Activated CD4-positive, alpha-beta T cell treated with anti-CD3 and anti-CD28 coated beads for 48 hours (primary cell): ENCODE data around the gene TEDDM1.

Source experiments
- DNase-seq: peaks from one replicate; pipeline ENCODE4 v3.0.0-alpha.2; 2020

The TEDDM1 gene

GRCh38 chr1:182406012-182406411 is 5.5 kb upstream of the TEDDM1 start:
- no peak for DNase-seq

DNA sequence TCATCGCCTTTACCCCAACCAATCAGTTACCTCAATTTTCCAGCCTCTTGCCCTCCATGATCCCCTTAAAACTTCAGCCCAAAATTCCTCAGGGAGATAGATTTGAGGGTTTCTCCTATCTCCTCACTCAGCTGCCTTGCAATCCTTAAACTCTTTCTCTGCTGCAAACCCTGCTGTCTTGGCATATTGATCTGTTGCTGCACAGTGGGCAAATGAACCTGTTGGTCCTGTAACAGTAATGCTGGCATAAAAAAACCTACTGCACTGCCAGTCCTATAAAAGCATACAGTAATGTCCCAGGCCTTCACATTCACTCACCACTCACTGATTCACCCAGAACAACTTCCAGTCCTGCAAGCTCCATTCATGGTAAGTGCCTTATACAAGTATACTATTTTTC is 5.1 kb upstream of the TEDDM1 start:
- DNase-seq: no peak

GRCh38 chr1:182404781-182405180 is 4.3 kb upstream of the TEDDM1 start:
- DNase-seq: no peak

DNA sequence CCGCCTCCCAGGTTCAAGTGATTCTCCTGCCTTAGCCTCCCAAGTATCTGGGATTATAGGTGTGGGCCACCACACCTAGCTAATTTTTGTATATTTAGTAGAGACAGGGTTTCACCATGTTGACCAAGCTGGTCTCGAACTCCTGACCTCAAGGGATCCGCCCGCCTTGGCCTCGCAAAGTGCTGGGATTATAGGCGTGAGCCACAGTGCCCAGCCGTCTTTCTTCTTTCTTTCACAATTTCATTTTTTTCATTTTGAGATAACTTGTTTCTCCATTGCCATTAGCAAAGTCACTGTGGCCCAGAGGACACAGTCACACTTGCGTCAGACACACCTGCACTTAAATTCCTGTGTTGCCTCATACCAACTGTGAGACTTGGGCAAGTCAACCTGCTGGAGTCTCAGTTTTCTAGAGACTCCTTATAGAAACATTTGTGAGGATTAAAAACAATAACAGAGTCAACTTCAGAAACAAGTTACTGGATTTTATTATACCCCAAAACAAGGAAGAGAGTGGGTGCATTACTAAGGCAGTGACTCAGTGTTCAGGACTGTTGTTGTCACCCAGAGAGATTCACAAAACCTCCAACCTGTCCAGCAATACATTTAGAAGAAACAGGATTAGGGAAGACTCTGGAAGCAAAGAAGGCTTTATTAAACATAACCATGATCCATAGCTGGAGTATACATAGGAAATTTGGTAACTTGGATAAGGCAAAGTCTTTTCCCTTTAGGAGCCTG is 2.6 kb downstream of the TEDDM1 start:
- no peak for DNase-seq

DNA sequence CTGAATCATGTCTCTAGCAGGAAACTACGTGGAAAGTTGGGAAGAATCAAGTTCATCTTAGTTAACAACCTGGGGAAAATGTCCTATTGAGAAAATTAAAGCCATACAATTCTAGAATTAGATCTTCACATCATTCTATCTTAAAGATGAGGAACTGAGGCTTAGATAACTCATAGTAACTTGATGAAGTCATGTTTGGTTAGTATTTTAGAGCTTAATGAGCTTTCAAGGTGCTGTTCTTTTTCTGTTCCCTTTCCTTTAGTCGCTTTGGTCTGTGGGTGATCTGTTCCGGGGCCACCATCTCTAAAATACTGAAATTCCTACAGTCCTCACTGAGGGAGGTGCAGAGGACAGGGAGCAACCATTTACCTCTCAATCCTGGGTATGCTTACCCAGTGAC is 4.6 kb downstream of the TEDDM1 start:
- DNase-seq: no peak

- DNase-seq: no peak
Measured at GRCh38 chr1:182394055-182394775, 6.3 kb downstream of the TEDDM1 start.

DNA sequence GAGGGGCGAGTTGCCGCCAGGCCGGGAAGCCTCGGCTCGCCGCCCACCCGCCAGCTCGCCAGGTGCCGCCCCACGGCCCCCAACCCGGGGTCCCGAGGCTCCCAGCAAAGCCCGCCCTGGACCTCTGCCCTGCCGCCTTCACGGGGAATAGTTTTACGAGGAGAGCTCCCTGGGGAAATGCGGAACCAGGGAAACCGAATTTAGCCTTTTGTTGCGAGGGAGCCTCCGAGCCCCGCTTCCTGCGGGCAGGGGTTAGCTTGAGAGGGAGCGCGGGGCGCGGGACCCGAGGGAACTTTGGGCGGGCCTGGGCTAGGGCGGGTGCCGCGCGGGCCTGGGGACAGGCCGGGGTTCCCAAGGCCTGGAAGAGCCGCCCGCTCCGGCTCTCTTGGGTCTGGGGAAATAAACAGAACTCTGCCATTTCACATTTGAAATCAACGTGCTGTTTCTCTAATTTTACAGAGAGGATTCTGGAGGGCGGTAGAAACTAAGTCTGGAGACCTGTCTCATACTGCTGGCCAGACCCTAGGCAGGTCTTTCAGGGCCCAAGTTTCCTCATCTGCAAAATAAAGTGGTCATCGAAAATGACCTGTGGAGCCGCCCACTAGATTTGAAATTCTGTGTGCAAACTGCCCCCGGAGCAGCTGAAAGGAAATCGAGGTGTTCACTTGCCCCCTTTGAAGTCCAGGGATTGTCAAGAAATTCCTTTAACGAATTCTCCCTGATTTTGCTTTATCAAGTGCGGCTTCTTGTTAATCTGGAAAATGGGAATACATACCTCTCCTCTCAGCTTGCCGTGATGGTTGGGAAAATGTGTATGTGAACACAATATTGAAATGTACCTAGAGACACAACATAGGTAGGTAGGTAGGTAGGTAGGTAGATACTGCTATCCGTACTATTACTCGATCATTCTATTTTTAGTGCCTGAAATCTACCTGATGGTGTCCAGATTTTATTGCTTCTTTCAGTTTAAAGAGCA is 8.1 kb downstream of the TEDDM1 start:
- DNase-seq: peak; percentile 33

- peak; percentile 75 for DNase-seq
Measured at GRCh38 chr1:182391362-182392049, 9.0 kb downstream of the TEDDM1 start, which contains the start of gene GLUL. Gene GLUL (minus strand): TSS chr1:182391790. CDS start chr1:182388737, 3,053 bp downstream.

DNA sequence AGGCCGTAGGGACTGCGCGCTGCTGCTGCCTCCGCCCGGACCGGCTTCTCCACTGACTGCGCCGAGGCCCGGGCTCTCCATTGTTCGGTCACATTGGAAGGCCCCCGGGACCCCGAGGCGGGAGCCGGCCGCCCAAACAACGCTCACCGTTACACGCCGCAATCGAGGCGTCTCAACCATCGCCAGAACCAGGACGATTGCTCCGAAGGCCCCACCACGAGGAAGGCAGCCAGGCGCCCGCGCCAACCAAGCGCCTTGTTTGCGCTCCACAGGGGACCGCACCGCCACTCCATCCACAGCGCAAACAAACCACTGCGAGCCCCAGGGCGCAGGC is 9.5 kb downstream of the TEDDM1 start:
- DNase-seq: no peak

DNA sequence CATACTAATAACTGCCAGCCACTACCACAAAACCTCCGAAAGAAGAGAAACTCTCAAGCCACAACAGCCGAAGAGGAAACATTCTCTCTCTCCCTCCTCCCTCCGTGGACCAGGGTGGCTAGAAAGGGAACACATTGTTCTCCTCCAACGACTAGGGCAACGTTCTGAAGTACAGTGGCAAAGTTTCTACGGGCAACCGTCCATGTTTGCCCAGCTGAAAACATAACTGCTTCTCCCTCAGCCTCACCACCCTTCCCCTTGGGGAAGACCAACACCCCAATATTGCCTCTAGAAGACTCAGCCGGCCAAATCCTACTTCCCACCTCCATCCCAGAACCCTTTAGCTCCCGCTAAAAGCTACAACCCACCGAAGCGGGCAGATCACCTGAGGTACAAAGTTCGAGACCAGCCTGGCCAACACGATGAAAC is 10.8 kb downstream of the TEDDM1 start:
- DNase-seq: peak; percentile 13

- DNase-seq: no peak
Measured at GRCh38 chr1:182388392-182389134, 11.9 kb downstream of the TEDDM1 start.

DNA sequence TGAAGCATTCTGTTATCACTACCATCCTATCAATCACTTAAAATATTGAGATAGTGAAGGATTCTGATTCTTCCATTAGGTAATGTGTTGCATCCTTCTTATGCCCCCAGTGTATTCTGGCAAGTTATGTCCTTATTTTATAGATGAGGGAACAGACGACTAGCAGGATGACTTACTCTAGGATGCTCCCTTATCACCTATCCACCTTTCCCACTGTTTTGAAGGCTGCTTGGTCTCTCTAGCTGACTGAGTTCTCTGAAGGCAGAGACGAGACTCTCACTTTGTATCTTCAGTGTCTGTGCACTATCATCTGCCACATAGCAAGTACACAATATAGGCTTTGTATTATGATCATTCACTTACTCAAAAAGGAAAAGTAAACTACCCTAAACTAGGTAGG is 12.9 kb downstream of the TEDDM1 start:
- no peak for DNase-seq

DNA sequence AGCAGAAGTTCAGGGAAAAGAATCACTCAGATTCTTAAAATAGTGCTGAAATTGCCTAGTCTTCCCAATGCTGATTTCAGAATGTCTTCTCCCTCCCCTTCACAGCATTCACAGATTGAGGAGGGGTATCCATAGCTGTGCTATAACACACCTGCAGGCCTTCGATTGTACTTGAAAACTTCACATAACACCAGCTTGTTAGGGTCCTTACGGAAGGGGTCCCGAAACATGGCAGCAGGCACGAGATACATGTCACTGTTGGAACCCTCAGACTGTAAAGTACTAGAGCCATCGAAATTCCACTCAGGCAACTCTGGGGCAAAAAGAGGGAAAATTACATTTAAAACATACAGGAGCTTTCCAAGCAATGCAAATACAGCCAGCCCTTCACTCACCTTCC is 13.5 kb downstream of the TEDDM1 start:
- DNase-seq: no peak

DNA sequence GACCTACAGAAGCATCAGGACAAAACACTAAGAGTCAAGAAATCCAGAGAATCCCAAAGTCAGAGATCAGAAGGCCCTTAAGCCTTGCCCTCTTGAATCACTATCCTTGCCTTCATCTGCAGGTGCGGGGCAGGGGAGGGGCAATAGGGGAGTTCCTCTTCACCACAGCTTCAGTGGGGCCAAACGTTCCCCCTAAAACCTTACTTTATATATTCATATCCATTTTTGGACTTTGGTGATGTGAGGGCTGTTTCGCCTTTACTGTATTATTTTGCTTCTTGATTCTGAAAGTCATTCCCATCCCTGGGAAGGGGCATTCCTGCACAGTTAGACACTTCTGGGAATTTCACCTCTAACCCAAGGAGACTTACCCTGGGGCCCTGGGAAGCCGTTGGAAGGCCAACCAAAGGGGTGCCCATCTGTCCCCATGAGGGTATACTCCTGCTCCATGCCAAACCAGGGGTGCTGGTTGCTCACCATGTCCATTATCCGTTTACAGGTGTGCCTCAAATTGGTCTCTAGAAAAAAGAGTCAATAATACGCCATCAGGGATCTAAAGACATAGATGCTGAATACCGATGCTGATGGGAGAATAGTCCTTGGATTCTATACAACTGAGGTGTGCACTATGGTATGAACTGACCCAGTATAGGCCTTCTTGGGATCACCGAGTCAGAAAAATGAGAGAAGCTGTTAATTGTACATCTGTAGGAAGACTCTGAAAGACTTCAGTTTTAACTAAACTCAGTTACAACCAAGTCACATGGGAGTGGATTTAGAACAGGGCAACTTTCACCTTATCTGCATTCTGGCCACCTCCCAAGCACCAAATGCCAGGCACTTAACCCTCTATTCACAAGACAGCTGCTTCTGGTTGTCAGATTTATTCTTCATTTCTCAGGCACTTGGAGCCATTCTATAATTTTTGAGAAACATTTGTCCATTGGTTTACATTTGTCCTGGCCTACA is 14.3 kb downstream of the TEDDM1 start:
- no peak for DNase-seq

DNA sequence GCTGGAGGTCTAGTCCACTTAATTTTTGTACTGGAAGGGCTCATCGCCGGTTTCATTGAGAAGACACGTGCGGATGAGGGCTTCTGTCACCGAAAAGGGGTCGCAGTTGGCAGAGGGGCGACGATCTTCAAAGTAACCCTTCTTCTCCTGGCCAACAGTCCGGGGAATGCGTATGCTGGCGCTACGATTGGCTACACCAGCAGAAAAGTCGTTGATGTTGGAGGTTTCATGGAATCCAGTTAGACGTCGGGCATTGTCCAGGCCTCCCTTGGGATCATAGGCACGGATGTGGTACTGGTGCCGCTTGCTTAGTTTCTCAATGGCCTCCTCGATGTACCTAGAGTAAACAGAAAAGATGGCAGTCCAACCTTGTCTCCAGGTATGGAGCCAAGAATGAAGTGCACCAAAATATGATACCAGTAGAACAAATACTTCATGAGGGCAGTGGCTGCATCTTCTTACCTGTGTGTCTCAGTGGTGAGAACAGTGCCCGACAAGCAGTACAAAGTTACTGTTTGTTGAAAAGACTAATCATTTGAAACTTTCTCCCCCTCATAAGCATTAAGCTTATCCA is 16.0 kb downstream of the TEDDM1 start:
- no peak for DNase-seq

GRCh38 chr1:182383934-182384333 is 16.5 kb downstream of the TEDDM1 start:
- DNase-seq: no peak

DNA sequence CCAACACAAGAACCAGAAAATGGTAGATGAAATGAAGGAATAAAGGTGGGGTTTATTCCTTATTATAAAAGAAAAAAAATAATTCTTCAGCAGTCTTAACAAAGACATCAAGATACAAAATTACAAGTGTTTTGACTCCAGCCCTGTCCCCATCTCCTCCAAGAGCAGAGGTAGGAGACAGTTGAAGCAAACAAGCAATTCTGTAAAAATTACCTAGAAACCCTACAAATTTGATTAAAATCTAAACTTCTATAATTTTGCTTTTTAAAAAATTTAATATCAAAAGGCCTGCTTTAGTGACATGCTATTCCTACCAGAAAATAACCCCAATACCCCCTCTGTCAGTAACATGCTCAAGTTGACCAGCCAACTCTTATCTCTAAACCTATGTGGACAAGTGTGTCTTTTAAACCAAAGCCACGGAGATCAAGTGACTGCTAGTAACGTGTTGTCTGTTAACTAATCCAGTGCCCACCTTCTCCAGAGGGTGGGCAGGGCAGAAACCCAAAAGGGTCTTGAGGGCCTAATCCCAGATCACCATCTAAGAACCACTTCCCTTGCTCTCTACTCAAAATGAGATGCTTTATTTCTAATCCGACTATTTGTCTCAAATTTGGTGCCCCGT is 17.3 kb downstream of the TEDDM1 start:
- no peak for DNase-seq

DNA sequence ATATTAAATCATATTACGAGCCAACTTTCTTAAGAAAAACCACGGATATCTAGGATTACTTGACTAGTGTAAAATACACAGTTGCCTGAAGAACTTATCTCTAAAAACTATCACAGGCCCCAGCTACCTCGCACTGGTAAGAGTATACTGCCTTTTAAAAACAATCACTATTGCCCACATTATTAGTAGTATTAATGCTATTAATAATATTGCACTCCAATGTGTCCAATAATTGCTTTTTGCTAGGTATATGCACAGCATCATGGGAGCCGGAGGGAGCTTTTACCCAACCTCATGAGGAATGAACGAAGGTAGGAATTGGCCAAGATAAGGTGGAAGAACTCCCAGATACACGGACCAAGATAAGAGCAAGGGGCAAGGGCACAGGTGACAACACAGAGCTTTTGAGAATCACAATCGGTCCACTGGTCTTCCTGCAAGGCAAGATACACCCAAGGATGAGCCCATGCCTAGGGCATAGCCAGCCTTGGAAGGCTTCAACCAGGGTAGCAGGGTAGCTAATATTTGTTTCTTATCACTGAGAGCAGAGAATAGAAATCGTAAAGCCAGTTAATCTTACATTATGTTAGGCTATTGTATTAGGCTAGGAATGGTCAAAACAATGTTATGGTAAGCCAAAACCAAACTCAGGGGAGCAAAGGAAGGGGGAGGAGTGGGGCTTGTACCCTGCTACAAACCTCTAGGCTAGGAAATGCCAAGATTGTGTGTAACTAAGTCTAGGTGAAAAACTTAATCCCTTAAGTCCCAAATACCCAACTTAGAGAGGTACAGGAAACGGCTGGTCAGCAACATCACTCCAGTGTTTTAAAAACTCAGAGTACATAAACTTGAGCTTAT is 18.3 kb downstream of the TEDDM1 start:
- DNase-seq: no peak

- DNase-seq: no peak
Measured at GRCh38 chr1:182380199-182380598, 20.3 kb downstream of the TEDDM1 start.
